GM19395 (cell line): ENCODE results near the gene HOXB4.

Experiments used
- ATAC-seq: cut with Tn5 transposase; IDR thresholded peaks from one replicate; pipeline ENCODE4 v1.9.1; 2021; ENCODE audit warnings: mild to moderate bottlenecking, moderate library complexity; ENCODE audit not compliant: unreplicated experiment

The HOXB4 gene

GRCh38 chr17:48561884-48562810, 16.0 kb downstream of the HOXB4 start:
- peak; percentile 66 for ATAC-seq

DNA sequence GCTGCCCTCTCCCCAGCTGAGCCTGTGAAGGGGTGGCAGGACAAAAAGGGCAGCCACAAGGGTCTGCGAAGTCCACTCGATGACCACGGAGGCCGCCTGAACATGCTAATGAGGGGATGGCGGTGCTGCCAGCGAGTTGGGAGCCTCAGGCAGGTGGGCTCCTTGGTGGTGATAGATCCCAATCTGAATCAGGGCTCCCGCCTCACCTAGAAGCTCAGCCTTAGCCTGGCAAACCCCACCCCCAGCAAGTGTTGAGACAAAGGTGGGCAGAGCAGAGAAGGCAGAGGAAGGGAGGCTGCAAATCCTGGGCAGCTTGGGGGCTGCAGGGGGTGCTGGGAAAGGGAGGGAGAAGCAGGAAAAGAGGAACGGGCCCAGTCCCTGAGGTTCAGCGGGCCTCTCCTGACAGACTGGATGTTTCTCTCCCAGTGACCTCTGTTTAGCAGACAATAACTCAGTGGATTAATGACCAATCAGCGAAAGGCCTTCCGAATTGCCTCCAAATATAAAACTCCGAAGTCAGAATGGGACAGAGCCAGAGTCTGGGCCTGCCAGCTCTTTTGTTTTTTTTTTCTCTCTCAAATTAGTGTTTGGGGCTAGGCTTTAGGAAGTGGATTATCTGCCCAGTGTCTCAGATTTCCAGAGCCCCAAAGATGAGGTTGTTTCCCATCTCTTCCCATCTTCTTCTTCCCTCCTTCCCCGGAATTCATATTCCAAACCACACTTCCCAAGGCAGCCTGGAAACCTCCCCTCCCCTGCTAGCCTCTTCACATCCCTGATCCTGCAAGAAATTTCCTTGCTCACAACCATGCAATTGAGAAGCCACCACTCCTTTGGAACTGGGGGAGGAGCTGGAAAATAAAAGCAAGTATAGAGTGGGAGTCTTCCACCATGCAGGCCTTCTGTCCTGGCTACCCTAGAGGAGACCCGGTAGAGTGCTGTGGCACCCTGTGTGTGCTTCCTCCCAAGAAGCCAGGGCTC, 18.0 kb downstream of the HOXB4 start:
- ATAC-seq, result no peak

DNA sequence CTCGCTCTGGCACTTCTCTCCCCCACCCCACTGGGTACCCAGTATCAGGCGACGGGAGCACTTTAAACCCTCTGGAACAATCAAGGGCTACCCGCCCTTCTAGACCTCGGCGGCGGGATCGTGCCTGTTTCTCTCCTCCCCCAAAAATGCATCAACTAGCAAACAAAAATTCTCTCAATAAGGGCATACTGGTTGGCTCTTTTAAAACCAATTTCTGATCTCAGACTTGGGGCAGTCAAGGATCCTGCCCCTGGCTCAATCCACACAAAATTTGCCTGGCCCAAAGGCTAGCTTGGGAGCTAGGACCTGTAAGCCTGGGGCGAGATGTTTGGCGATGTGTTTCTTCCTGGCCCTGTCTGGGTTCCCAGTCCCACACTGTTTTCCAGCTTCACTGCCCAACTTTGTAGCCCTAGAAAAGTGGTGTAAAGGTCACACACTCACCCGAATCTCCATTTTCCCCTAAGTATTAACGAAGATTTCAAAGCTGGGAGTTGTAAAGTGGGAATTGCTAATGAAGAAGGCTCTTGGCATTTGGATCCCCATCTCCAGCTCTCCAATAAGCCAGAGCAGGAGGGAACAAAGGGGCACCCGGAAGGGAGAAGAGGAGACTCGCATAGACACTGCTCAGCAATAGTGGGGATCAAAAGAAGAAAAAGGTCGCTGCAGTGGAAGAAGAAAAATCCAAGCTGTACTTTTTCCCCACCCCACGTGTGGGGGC, 18.9 kb downstream of the HOXB4 start:
- no peak for ATAC-seq

DNA sequence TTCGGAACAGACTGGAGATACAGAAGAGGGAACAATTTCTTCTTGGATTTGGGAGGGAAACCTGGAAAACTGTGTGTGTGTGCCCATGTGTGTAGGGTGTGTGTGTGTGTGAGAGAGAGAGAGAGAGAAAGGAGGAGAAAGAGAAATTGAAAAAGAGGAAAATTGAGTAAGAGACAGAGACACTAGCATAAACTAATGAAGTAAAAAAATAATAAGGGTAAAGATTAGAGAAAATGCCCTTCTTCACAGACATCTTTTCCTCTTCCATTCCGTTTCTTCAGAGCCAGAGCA, 19.4 kb downstream of the HOXB4 start:
- ATAC-seq, result no peak

GRCh38 chr17:48558057-48558830, 19.9 kb downstream of the HOXB4 start:
- no peak for ATAC-seq

DNA sequence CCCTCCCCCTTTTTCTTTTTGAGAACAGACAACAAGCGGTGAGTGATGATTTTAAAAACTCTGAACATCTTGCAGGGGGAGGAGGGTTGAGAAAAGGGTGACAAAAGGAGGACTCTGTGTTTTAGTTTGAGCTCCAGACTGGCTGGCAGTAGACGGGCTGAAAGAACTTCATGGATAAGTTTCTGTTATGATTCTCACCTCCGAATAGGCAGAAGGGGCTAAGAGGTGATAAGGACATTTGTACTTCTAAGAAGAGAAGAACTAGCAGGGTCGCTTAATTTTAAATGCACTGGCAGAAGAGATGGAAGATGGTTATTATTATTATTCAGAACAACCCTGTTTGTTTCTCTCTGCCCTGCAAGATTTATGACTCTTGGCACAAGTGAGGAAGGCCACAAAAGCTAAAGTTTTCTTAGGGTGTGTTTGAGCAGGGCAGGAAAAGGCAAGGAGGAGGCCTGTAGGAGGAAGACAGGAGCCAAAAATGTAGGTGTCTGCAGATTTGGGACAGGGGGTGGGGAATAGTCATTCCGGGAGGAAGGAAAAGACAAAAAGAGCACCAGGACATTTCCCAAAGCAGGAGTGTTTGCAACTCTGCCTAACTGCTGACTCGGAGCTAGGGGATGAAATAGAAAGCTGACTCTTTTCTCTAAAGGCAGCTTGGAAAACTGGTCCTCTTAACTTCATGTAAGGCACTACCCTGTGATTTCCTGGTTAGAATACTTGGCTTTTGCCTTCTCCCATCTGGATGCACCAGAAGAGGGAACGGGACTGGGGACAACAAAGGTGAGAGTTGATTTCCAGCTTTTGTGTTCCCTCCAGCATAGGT, 21.4 kb downstream of the HOXB4 start:
- ATAC-seq, result no peak

GRCh38 chr17:48556229-48556575, 21.9 kb downstream of the HOXB4 start:
- ATAC-seq, result no peak

DNA sequence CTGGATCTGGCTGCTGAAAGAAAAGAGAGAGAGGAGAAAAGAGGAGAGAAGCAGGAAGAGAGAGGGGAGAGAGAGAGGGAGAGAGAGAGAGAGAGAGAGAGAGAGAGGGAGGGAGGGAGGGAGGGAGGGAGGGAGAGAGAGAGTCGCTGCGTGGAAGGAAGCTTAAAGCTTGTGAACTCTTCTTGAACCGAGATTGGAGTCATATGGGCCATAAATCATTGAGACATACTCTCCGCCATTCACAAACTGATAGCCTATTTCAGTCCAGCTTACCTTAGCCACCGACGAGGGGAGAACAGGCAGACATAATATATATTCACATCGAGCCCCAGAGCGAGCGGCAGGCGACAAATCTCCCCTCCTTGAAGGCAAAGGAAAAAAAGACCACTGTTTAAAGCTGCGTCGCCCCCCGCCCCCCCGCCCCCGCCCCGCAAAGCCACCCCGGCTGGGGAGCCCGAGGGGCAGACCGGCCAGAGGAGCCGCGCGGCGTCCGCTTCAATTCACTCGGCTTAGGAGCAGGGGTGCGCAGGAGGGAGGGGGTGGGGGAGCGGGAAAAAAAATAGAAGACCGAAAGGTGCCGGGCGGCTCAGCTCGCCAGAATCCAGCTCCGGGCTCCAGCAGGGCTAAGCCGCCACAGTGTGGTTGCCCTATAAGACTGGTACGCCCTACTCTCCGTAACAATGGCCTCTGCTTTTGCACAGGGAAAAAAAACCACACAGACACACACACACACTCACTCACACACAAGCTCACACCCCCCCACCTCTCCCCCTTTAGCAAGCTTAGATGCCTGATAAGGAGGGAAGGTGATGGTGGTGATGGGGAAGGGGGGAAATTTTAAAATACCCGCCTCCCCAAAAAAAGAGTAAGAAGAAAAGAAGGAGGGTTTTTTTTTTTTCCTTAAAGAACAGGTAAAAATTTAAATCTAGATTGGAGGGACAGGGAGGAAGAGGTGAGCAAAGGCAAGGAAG, 22.6 kb downstream of the HOXB4 start:
- no peak for ATAC-seq

DNA sequence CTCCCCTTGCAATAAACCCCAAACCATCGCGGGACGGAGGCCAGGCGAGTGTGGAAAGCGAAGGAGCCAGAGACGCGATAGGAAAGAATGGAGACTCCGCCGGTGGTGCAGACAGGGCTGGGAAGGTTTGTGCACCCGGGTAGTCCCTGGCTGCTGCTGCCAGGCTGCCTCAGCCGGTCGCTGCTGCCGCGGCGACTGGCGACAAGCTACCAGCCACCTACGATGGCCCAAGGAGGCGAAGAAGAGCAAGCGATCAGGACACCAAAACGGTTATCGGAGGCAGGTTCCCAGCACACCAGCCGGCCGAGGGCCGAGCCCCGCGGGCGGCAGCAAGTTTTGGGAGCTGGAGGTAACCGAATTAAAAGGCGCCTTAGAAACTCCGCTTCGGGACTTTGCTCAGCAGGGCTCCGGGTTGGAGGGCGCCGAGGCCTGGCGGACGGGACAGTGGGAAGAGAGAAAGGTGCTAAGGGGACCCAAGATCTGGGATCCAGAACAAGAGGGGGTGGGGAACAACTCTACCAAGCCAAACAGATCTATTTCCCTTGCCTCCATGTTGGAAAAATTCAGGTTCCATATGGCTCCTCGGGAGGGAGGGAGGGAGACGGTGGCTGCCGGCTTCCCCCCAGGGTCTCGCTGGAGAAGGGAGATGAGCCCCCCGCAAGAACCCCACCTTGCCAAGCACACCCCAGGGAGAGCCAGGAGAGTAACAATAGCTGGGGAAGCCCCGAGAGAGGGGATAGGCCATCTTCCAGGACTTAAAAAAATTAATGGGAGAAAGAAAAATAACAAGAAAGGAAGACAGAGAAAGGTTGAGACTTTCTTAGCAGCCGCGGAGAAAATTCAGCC, 23.5 kb downstream of the HOXB4 start:
- no peak for ATAC-seq

DNA sequence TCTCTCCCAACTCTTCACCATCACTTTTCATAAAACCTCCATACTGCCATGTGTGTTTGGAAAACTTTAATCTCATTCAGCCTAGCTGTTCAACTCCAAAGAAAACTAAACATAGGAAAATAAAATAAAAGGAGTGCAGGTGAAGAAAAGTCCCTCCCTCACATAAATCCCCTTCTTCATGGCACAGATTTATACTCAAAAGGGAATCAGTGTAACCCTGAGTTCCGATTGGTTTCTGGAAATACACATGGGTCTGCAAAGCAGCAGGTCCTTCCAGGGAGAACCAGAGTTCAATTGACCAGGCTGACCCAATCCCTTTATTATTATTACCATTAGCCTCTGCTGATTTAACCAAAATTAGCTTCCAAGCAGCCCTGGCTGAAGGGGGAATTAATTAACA, 24.3 kb downstream of the HOXB4 start:
- ATAC-seq, result no peak

DNA sequence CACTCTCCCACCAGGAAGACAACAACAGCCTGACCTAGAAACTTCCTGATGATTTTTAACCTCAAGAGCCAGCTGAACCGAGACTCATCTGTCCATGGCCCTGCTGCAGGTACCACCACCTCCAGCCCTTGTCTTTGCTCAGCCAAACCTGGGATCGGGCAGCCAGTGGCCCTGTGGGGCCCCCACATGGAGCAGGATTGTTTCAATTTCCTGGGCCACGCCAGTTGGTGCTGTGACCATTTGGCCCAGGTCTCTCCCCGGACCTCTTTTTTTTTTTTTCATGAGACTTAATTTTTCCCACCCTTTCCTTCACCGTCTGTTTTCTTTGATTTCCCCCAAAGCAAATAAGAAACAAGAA, 25.0 kb downstream of the HOXB4 start:
- no peak for ATAC-seq

DNA sequence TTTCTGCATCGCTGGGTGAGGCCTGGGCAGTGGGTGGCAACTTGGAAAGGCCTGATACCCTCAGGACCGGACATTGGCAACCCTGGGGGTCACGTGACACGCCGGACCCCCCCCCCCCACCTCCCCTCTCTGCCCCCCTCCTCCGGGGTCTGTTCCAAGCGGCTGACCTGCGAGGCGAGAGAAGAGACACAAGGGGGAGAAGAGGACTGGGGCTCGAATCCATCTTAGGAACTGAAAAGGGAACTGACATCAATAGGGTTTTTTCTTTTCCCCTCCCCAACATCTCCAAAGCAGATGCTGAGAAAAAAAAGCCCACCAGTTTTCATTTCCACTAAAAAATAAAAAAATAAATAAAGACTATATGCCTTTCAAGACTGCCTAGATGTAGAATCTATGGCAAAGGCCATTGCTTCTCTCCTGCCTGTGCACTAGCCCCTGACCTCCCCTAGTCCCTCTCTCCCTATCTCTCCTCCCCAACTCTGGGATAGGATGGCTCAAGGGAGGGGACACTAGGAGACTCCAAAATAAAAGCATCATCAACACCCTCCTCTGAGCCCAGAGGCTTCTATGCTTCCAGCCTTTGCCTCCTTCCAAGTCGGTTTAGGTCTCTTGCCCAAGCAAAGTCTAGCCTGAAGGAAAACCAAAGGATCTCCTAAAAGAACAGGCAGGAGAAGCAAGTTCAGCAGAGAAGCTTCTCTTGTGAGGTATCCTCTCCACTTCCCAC, 25.5 kb downstream of the HOXB4 start:
- ATAC-seq, result no peak

DNA sequence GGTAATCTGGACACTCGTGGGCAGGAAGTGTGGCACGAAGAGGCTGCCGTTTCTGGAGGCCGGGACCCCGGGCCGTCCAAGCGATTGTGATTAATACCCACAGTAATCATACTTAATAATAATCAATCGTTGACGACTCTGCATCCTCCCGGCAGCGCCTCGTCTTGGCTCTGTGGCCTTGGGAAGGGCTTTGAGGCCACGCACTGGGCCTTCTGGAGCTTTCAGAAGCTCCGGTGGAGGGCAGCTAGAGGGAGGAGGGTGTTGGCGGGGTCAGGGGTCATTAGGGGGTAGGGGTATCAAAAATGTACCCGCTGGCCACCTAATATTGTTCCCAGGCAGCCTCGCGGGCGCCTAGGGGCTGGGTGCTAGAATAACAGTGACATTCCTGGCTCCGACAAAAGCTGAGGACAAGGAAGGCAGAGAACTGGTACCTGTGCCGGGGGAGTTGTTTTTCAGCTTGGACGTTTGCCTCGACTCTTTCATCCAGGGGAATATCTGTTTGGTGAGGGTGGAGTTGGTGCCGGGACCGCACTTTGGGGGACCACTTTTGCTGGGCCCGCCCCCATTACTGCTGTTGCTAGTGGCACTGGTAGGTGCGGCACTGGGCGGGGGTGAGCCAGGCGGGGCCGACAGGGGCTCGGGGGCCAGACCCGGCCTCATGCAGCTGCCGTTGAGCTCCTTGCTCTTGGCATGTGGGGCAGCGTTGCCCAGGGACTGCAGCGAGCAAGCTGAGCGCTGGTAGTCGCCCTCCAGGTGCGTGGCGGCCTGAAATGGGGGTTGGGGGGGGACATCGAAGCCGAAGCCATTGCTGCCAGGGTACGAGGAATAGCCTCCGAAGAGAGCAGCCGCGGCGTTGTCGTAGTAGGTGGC, 26.3 kb downstream of the HOXB4 start:
- no peak for ATAC-seq

- ATAC-seq, result no peak
Observed at GRCh38 chr17:48551214-48551555, 27.0 kb downstream of the HOXB4 start.

- no peak for ATAC-seq
Observed at GRCh38 chr17:48550502-48551213, 27.5 kb downstream of the HOXB4 start.
